ENCODE data around the gene COL7A1. TPM values are rescaled to one million over a fixed set of nuclear protein-coding genes. Genes with fewer than 3 reads are reported as not detected.

Gene COL7A1
- total RNA-seq, 4 donors from 2014 or later: 3.1 to 15.7 (median 15.0) TPM

- Histone ChIP-seq H3K4me3 (no peak overlapping the region), H3K4me1 (peaks cover 0 to under 1% (median 0%) of the 10 kb centered on the region in 4 donors), H3K27me3 (no peaks in the 10 kb centered on the region), H3K27ac (no peak overlapping the region), H3K36me3 (peaks cover 0 to 88% (median 0%) of the 10 kb centered on the region in 3 donors), H3K9me3 (no peaks in the 10 kb centered on the region)
- no peak for DNase-seq (ENCODE audit: low spot score in 2 of 2)
- WGBS, 2 donors: 86 to 91% methylated on average over 13 of the region's 13 CpGs
- no peak for TF ChIP-seq CTCF (IDR thresholded peaks at IDR 0.05)
- no peak for TF ChIP-seq EP300 (IDR thresholded peaks at IDR 0.05)
Observed at GRCh38 chr3:48628277-48629017, 33.3 kb upstream of the COL7A1 start.

GRCh38 chr3:48625600-48625999 is 30.5 kb upstream of the COL7A1 start:
- DNase-seq (ENCODE audit: low spot score in 2 of 2): no peak
- no peaks in the 10 kb centered on the region for H3K9me3 ChIP-seq
- H3K4me1 ChIP-seq: no peaks in the 10 kb centered on the region
- no peak overlapping the region for H3K4me3 ChIP-seq
- no peak for TF ChIP-seq POLR2A (IDR thresholded peaks at IDR 0.05)
- H3K36me3 ChIP-seq: peaks cover 0 to 64% (median 0%) of the 10 kb centered on the region in 3 donors
- H3K27ac ChIP-seq: no peak overlapping the region
- H3K27me3 ChIP-seq: no peaks in the 10 kb centered on the region
- WGBS, 2 donors: 90% methylated on average over 6 of the region's 6 CpGs

GRCh38 chr3:48624767-48625166 is 29.6 kb upstream of the COL7A1 start:
- Histone ChIP-seq H3K4me3 (no peak overlapping the region), H3K27me3 (no peaks in the 10 kb centered on the region), H3K9me3 (no peaks in the 10 kb centered on the region), H3K27ac (no peak overlapping the region), H3K4me1 (no peaks in the 10 kb centered on the region), H3K36me3 (peaks cover 0 to 55% (median 0%) of the 10 kb centered on the region in 3 donors)
- TF ChIP-seq EP300 (IDR thresholded peaks at IDR 0.05) (no peak), CTCF (IDR thresholded peaks at IDR 0.05) (no peak), POLR2A (IDR thresholded peaks at IDR 0.05) (no peak)
- no peak for DNase-seq (ENCODE audit: low spot score in 2 of 2)
- WGBS, 2 donors: 93 to 95% methylated on average over 10 of the region's 10 CpGs

GRCh38 chr3:48623851-48624547 is 28.9 kb upstream of the COL7A1 start:
- peaks cover 0 to 48% (median 0%) of the 10 kb centered on the region in 3 donors for H3K36me3 ChIP-seq
- 73 to 77% methylated on average over 6 of the region's 6 CpGs for WGBS, 2 donors
- TF ChIP-seq CTCF (IDR thresholded peaks at IDR 0.05): no peak
- TF ChIP-seq POLR2A (IDR thresholded peaks at IDR 0.05): no peak
- no peak for TF ChIP-seq EP300 (IDR thresholded peaks at IDR 0.05)

DNA sequence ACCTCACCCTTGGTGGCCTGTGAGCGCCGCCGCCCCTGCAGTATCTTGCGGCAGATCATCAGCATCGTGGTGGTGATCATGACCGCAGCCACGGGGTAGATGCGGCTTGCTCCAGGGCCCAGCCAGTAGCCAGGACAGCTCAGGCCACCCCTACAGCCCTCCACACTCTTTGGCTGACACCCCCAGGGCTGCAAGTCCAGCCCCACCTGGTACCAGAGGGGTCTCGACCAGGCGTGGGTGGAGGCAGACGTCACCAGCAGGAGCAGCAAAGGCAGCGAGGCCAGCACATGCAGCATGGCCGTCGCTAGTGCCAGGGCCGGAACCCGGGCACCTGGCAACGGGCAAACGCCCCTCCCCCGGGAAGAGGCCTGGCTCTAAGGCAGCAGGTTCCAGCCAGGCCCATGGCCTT is 26.3 kb upstream of the COL7A1 start, which contains the start of gene TMEM89:
TSS of gene TMEM89 (minus strand) at position 309 of the 409 bp plus-strand sequence. CDS start at position 296, 13 bp downstream.
- H3K4me1 ChIP-seq: no peaks in the 10 kb centered on the region
- TF ChIP-seq POLR2A (IDR thresholded peaks at IDR 0.05): no peak
- TF ChIP-seq EP300 (IDR thresholded peaks at IDR 0.05): no peak
- TF ChIP-seq CTCF (IDR thresholded peaks at IDR 0.05): no peak
- no peaks in the 10 kb centered on the region for H3K27me3 ChIP-seq
- 90 to 93% methylated on average over 4 to 11 of the region's 19 CpGs for WGBS, 2 donors
- no peak within 1 kb of the TSS for H3K27ac ChIP-seq
- peaks cover 0 to 21% (median 0%) of the 10 kb centered on the region in 4 donors for H3K9me3 ChIP-seq
- no peak within 1 kb of the TSS for H3K4me3 ChIP-seq
- H3K36me3 ChIP-seq: peaks cover 0 to 22% (median 0%) of the 10 kb centered on the region in 3 donors
- DNase-seq (ENCODE audit: low spot score in 2 of 2): no peak

More at GRCh38 chr3:48623851-48624547, 28.9 kb upstream of the COL7A1 start:
- Histone ChIP-seq H3K27me3 (no peaks in the 10 kb centered on the region), H3K27ac (no peak overlapping the region), H3K4me1 (no peaks in the 10 kb centered on the region), H3K9me3 (no peaks in the 10 kb centered on the region), H3K4me3 (no peak overlapping the region)
- DNase-seq (ENCODE audit: low spot score in 2 of 2): no peak

Measured in tibial nerve (tissue), 4 donors.